ENCODE measurements around the gene ARL5B. TPM values are rescaled to one million over a fixed set of nuclear protein-coding genes. Genes with fewer than 3 reads are reported as not detected.
A peak's percentile ranks its signal among the peaks of the same experiment; 100 is the strongest.
"Not testable (repeated sequence)": the region's sequence is repeated elsewhere in the genome, so short reads cannot be mapped to it uniquely, and the experiment has no call there.

Gene ARL5B, protein sequence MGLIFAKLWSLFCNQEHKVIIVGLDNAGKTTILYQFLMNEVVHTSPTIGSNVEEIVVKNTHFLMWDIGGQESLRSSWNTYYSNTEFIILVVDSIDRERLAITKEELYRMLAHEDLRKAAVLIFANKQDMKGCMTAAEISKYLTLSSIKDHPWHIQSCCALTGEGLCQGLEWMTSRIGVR
- 10 to 100 TPM; 11.2 to 12.9 TPM for total RNA-seq
- 1 to 10 TPM in 1 of 3 donors, under 1 TPM in 2; 0.72 to 1.9 (median 0.97) TPM for polyA plus RNA-seq
- total RNA-seq: 30.3 to 50.2 (median 39.9) reads per million in 6 experiments

DNA sequence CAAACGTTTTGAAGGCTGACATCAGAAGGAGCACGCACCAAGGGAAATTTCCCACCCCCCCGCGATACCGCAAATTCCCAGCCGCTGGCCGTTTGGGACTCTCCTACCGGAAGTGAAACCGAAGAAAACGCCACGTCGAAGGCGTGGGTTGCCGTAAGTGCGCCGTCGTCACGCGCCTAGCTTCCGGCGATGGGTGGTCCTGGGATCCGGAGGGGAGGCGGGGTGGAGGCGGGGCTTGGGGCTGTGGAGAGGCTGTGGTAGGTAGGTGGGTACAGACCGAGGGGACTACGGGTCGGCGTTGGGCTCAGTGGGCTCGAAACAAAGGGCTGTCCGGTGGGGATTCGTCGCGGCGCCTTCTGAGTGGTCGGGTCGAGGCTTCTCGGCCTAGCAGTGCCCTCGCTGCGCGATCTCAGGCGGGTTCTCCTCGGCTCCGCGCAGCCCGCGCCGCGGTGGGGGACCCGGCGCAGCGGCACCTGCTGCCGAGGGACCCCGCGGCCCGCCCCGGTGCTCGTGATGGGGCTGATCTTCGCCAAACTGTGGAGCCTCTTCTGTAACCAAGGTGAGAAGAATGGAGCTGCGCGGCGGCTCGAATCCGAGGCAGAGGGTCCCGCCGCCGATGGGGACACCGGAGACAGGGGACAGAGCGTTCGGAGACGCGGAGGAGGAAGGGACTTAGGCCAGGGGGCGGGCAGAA is at the start of gene ARL5B:
Gene ARL5B (plus strand): TSS at position 307 of the 694 bp plus-strand sequence. CDS start 207 bp downstream, at position 514.
- peak; percentile 91 to 98 (median 94) for DNase-seq
- peak; percentile 94 to 95 for ATAC-seq

DNA sequence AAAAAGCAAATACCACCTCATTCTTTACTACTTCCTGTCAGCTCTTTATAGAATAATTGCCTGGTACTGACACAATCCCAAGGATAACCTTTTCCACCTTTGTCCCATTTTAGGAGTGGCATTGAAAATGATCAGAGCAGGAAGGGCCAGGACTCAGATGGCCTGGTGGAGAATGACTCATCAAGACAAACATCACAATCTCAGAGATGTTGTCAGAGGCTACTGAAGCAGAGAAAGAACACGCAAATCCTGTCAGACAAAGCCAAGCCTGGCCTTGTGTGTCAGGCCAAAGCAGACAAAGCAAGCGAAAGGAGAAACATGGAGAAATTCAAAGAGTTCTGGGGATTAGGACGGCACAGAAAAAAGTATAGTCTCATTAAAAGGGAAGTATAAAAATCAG is 48.7 kb upstream of the ARL5B start:
- Mint-ChIP-seq H3K27ac (peak overlapping the region in 3 of 10 donors; percentile 19 to 58 (median 53)), H3K36me3 (peaks cover 6 to 66% (median 32%) of the 10 kb centered on the region in 3 donors), H3K9me3 (no peaks in the 10 kb centered on the region), H3K4me3 (no peak overlapping the region), H3K27me3 (no peaks in the 10 kb centered on the region), H3K4me1 (peaks cover 0 to 3% (median 0%) of the 10 kb centered on the region in 4 donors)
- no peak for ATAC-seq
- DNase-seq: no peak
- POLR2A ChIA-PET: no interaction called here

More for the DNA sequence above, at the start of gene ARL5B:
- Mint-ChIP-seq H3K4me1 (peaks cover 18 to 64% (median 46%) of the 10 kb centered on the region in 4 donors), H3K27me3 (no peaks in the 10 kb centered on the region), H3K4me3 (peak within 1 kb of the TSS; percentile 98 to 100 (median 99)), H3K36me3 (peaks cover 0 to 18% (median 4%) of the 10 kb centered on the region in 3 donors), H3K27ac (peak within 1 kb of the TSS; percentile 95 to 99 (median 99)), H3K9me3 (no peaks in the 10 kb centered on the region)
- POLR2A ChIA-PET: interaction anchor here (0.6 to 1.7 kb wide), 8 partner anchors 8 to 1016 kb away, joined by 3 to 12 read pairs (median 4); partner anchors contain the start of gene NSUN6

DNA sequence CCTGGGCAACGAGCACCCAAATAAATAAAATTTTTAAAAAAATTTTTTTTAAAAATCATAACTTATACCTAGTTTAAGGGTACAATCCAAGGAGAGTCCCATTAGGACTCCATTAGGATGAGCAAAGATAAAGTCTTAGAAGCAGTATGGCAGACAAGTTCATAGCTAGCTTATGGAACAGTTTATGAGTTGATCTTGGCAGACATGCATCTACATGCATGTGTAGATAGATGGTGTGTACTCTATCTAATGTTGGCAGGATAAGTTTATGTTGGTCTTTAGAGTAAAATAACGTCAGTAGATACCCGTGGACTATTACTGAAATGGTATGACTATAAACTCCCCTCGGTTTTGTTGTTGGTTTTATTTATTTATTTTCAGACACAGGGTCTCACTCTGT is 48.1 kb upstream of the ARL5B start:
- DNase-seq (no peak), ATAC-seq (no peak)
- Mint-ChIP-seq H3K27me3 (no peaks in the 10 kb centered on the region), H3K4me3 (no peak overlapping the region), H3K36me3 (peaks cover 4 to 67% (median 30%) of the 10 kb centered on the region in 3 donors), H3K9me3 (no peaks in the 10 kb centered on the region), H3K27ac (no peak overlapping the region), H3K4me1 (peaks cover 0 to 3% (median 0%) of the 10 kb centered on the region in 4 donors)
- POLR2A ChIA-PET: interaction anchor here (0.6 kb wide), 1 partner anchor 26 kb away, joined by 3 read pairs; no protein-coding TSS in a partner anchor

- no peaks in the 10 kb centered on the region for H3K27me3 Mint-ChIP-seq
- POLR2A ChIA-PET: no interaction called here
Measured at GRCh38 chr10:18615618-18616017, 43.6 kb upstream of the ARL5B start.

DNA sequence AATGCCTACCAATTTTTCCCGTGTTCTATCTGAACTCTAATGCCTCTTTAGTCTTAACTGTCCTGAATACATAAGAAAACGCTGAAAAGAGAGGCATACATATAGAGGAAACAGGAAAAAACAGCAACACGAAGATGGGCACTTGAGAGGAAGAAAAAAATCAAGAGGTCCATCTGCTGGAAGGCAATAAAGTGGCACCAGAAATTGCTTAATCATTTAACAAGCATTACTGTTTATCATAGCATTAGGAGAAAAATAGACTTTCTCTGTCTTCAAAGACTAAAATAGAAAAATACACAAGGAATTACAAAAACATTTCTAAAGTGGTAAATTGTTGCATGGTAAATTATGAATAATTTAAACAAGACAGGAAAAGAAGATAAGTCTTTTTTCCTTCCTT is 42.9 kb upstream of the ARL5B start:
- Mint-ChIP-seq H3K4me1 (no peaks in the 10 kb centered on the region), H3K27me3 (no peaks in the 10 kb centered on the region), H3K4me3 (no peak overlapping the region), H3K36me3 (peaks cover 9 to 65% (median 29%) of the 10 kb centered on the region in 3 donors), H3K27ac (peak overlapping the region in 1 of 10 donors; percentile 28), H3K9me3 (no peaks in the 10 kb centered on the region)
- POLR2A ChIA-PET: no interaction called here
- ATAC-seq (no peak), DNase-seq (no peak)

More at GRCh38 chr10:18615618-18616017, 43.6 kb upstream of the ARL5B start:
- Mint-ChIP-seq H3K36me3 (peaks cover 7 to 62% (median 27%) of the 10 kb centered on the region in 3 donors), H3K4me3 (no peak overlapping the region), H3K9me3 (no peaks in the 10 kb centered on the region), H3K27ac (no peak overlapping the region), H3K4me1 (peaks cover 0 to under 1% (median 0%) of the 10 kb centered on the region in 4 donors)
- DNase-seq: no peak
- no peak for ATAC-seq

GRCh38 chr10:18619016-18619415 is 40.2 kb upstream of the ARL5B start:
- no peaks in the 10 kb centered on the region for H3K4me1 Mint-ChIP-seq
- H3K27me3 Mint-ChIP-seq: no peaks in the 10 kb centered on the region
- H3K36me3 Mint-ChIP-seq: peaks cover 5 to 55% (median 30%) of the 10 kb centered on the region in 3 donors
- no peak overlapping the region for H3K4me3 Mint-ChIP-seq
- H3K9me3 Mint-ChIP-seq: no peaks in the 10 kb centered on the region
- no peak overlapping the region for H3K27ac Mint-ChIP-seq
- DNase-seq (no peak), ATAC-seq (no peak)
- POLR2A ChIA-PET: no interaction called here

DNA sequence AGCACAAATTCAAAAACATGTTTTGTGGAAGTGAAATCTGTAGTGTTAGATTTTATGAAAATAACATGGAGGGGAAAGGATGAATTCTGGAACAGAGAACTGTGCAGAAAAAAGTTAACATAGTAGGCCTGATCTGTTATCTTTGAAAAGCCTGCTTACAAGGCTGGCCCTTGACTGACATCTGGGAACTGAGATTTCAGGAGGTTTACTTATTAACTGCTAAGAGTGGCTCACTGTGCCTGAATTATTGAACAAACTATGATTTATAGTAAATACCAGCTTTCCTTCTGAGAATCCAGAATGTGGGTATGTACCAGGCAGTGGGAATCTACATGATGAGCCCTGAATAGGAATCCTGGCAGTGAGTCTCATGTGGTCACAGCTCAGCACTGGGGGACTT is 38.4 kb upstream of the ARL5B start:
- H3K4me1 Mint-ChIP-seq: peaks cover 0 to under 1% (median 0%) of the 10 kb centered on the region in 4 donors
- DNase-seq: no peak
- H3K27ac Mint-ChIP-seq: no peak overlapping the region
- POLR2A ChIA-PET: no interaction called here
- no peaks in the 10 kb centered on the region for H3K9me3 Mint-ChIP-seq
- H3K36me3 Mint-ChIP-seq: peaks cover 5 to 49% (median 25%) of the 10 kb centered on the region in 3 donors
- no peak overlapping the region for H3K4me3 Mint-ChIP-seq
- no peak for ATAC-seq
- H3K27me3 Mint-ChIP-seq: no peaks in the 10 kb centered on the region

- Mint-ChIP-seq H3K36me3 (peaks cover 5 to 34% (median 20%) of the 10 kb centered on the region in 3 donors), H3K4me1 (peaks cover 7 to 25% (median 16%) of the 10 kb centered on the region in 4 donors), H3K27ac (peak overlapping the region in 1 of 10 donors; percentile 25)
- not testable (repeated sequence) for H3K4me3 Mint-ChIP-seq, H3K27me3 Mint-ChIP-seq, ATAC-seq, DNase-seq, H3K9me3 Mint-ChIP-seq
- POLR2A ChIA-PET: interaction anchor here (1.0 kb wide), 1 partner anchor 36 kb away, joined by 4 read pairs; the partner anchor contains the start of gene ARL5B
Measured at GRCh38 chr10:18623671-18624070, 35.6 kb upstream of the ARL5B start.

DNA sequence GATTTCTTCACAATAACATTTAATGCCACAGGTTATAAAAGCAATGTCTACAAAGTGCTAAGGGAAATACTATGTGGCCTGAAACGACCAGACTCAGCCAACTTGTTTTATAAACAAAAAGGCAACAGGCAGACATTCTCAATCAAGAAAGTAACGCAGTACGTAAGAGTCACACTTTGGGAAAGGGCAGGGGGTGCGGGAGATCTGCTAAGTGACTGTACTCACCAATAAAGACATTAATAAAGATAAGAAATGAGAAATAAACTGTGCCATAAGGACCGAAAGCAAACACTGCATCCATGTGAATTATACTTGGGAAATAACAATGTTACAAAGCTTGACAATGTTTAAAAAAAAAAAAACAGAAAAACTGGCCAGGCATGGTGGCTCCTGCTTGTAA is 33.3 kb upstream of the ARL5B start:
- H3K27ac Mint-ChIP-seq: peak overlapping the region in 7 of 10 donors; percentile 1 to 93 (median 44)
- ATAC-seq (no peak), DNase-seq (no peak)
- POLR2A ChIA-PET: interaction anchor here (2.7 kb wide), 1 partner anchor 34 kb away, joined by 12 read pairs; the partner anchor contains the start of gene ARL5B
- no peaks in the 10 kb centered on the region for H3K27me3 Mint-ChIP-seq
- H3K9me3 Mint-ChIP-seq: peaks cover 0 to 7% (median 0%) of the 10 kb centered on the region in 9 donors
- peaks cover 0 to 20% (median 14%) of the 10 kb centered on the region in 3 donors for H3K36me3 Mint-ChIP-seq
- peaks cover 7 to 25% (median 17%) of the 10 kb centered on the region in 4 donors for H3K4me1 Mint-ChIP-seq
- H3K4me3 Mint-ChIP-seq: peak overlapping the region in 4 of 10 donors; percentile 34 to 92 (median 62)

GRCh38 chr10:18627452-18628018 is 31.7 kb upstream of the ARL5B start:
- Mint-ChIP-seq H3K4me3 (peak overlapping the region; percentile 88 to 94 (median 90)), H3K27ac (peak overlapping the region; percentile 91 to 98 (median 95)), H3K4me1 (peaks cover 7 to 25% (median 17%) of the 10 kb centered on the region in 4 donors), H3K36me3 (peaks cover 0 to 10% (median 6%) of the 10 kb centered on the region in 3 donors)
- not testable (repeated sequence) for H3K9me3 Mint-ChIP-seq, H3K27me3 Mint-ChIP-seq
- POLR2A ChIA-PET: interaction anchor here (1.0 to 2.7 kb wide), 2 partner anchors 24 to 32 kb away, joined by 4 to 12 read pairs; partner anchors contain the start of genes ARL5B and NSUN6
- DNase-seq (peak; percentile 57 to 91 (median 78)), ATAC-seq (peak; percentile 58 to 83)

- H3K36me3 Mint-ChIP-seq: peaks cover 0 to 20% (median 2%) of the 10 kb centered on the region in 3 donors
- H3K9me3 Mint-ChIP-seq, H3K4me1 Mint-ChIP-seq, ATAC-seq, H3K4me3 Mint-ChIP-seq, H3K27ac Mint-ChIP-seq, H3K27me3 Mint-ChIP-seq, POLR2A ChIA-PET, DNase-seq: not testable (repeated sequence)
Measured at GRCh38 chr10:18632500-18632899, 26.7 kb upstream of the ARL5B start.

DNA sequence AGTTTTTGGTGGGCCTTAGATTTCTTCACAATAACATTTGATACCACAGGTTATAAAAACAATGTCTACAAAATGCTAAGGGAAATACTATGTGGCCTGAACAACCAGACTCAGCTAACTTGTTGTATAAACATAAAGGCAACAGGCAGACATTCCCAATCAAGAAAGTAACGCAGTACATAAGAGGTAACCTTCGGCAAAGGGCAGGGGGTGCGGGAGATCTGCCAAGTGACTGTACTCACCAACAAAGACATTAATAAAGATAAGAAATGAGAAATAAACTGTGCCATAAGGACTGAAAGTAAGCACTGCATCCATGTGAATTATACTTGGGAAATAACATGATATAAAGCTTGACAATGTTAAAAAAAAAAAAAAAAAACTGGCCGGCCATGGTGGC is 23.2 kb upstream of the ARL5B start:
- Mint-ChIP-seq H3K4me1 (no peaks in the 10 kb centered on the region), H3K27ac (no peak overlapping the region), H3K9me3 (no peaks in the 10 kb centered on the region), H3K36me3 (peaks cover 0 to 44% (median 4%) of the 10 kb centered on the region in 3 donors), H3K27me3 (no peaks in the 10 kb centered on the region), H3K4me3 (no peak overlapping the region)
- DNase-seq (no peak), ATAC-seq (no peak)
- POLR2A ChIA-PET: no interaction called here

Measured in naive thymus-derived CD8-positive, alpha-beta T cell (primary cell).